GM19328 (cell line): ENCODE data around the gene NPIPB2.
"Not testable (repeated sequence)": the region's sequence is repeated elsewhere in the genome, so short reads cannot be mapped to it uniquely, and the experiment has no call there.

Experiments
- ATAC-seq: cut with Tn5 transposase; IDR thresholded peaks from one replicate; pipeline ENCODE4 v1.9.1; 2021; ENCODE audit warnings: mild to moderate bottlenecking, moderate library complexity; ENCODE audit not compliant: unreplicated experiment

The NPIPB2 gene

GRCh38 chr16:11962457-11962856 is 20.6 kb upstream of the NPIPB2 start:
- ATAC-seq, result not testable (repeated sequence)

- no peak for ATAC-seq
These were observed 15.9 kb upstream of the NPIPB2 start for GRCh38 chr16:11957591-11958395.

GRCh38 chr16:11956558-11956957 is 14.7 kb upstream of the NPIPB2 start:
- ATAC-seq, result no peak

GRCh38 chr16:11955713-11956123 is 13.9 kb upstream of the NPIPB2 start:
- ATAC-seq, result no peak

GRCh38 chr16:11953576-11953975 is 11.7 kb upstream of the NPIPB2 start:
- not testable (repeated sequence) for ATAC-seq

GRCh38 chr16:11950388-11950787 is 8.5 kb upstream of the NPIPB2 start:
- no peak for ATAC-seq

GRCh38 chr16:11949527-11949926 is 7.7 kb upstream of the NPIPB2 start:
- no peak for ATAC-seq

- ATAC-seq, result no peak
These were observed 7.0 kb upstream of the NPIPB2 start for GRCh38 chr16:11948819-11949218.

- ATAC-seq, result no peak
These were observed 4.6 kb upstream of the NPIPB2 start for GRCh38 chr16:11946433-11946832.

- not testable (repeated sequence) for ATAC-seq
These were observed 14.5 kb downstream of the NPIPB2 start for GRCh38 chr16:11927350-11927749.

GRCh38 chr16:11924046-11924445 is 17.8 kb downstream of the NPIPB2 start:
- not testable (repeated sequence) for ATAC-seq

- no peak for ATAC-seq
These were observed 25.1 kb downstream of the NPIPB2 start for GRCh38 chr16:11916524-11917285.

GRCh38 chr16:11915644-11916523 is 26.0 kb downstream of the NPIPB2 start, which contains the start of gene GSPT1:
GSPT1 (minus strand) TSS chr16:11915956; CDS start chr16:11915720, 236 bp downstream.
- peak; percentile 81 for ATAC-seq

- peak; percentile 22 for ATAC-seq
These were observed 26.7 kb downstream of the NPIPB2 start for GRCh38 chr16:11915114-11915643.

- ATAC-seq, result no peak
These were observed 27.4 kb downstream of the NPIPB2 start for GRCh38 chr16:11914210-11915113.

GRCh38 chr16:11913425-11914079 is 28.3 kb downstream of the NPIPB2 start:
- ATAC-seq, result no peak

- ATAC-seq, result no peak
These were observed 31.9 kb downstream of the NPIPB2 start for GRCh38 chr16:11909653-11910545.
